Peyer's patch (tissue), 4 donors: Measurements from ENCODE around the gene NCS1.

ENCODE experiments used
- POLR2A ChIP-seq, 2 donors: fragments of 450-650 bp; IDR thresholded peaks; one replicate each; pipeline ENCODE4 v1.5.1; 2017; ENCODE audit warnings: antibody characterized with exemption in 2 of 2, mild to moderate bottlenecking in 2 of 2, moderate library complexity in 2 of 2
- TF ChIP-seq, protein P1 (sequence below), 6 experiments: fragments of 450-650 bp in 4 of 6; fragments of 200-600 bp in 2 of 6; sonication (generic) in 1 of 6; IDR thresholded peaks; one replicate each; pipeline ENCODE4 v1.5.1; 2017 to 2019; ENCODE audit warnings: antibody characterized with exemption in 6 of 6, mild to moderate bottlenecking in 3 of 6, moderate library complexity in 1 of 6

DNA sequence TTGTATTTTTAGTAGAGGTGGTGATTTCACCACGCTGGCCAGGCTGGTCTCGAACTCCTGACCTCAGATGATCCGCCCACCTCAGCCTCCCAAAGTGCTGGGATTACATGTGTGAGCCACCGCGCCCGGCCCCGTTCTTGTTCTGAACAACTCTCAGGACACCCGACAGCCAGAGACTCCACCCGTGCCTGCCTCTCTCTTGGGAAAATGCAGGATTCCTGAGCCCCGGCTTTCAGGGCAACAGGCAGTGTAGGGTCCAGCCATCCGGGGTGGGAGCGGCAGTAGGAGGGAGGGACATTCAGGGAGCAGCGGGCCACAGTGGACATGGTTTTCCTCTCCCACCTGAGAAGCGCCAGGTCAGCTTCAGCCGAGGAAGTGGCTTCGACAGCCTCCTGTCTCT, 34.4 kb downstream of the NCS1 start:
- TF ChIP-seq, protein P1, sequence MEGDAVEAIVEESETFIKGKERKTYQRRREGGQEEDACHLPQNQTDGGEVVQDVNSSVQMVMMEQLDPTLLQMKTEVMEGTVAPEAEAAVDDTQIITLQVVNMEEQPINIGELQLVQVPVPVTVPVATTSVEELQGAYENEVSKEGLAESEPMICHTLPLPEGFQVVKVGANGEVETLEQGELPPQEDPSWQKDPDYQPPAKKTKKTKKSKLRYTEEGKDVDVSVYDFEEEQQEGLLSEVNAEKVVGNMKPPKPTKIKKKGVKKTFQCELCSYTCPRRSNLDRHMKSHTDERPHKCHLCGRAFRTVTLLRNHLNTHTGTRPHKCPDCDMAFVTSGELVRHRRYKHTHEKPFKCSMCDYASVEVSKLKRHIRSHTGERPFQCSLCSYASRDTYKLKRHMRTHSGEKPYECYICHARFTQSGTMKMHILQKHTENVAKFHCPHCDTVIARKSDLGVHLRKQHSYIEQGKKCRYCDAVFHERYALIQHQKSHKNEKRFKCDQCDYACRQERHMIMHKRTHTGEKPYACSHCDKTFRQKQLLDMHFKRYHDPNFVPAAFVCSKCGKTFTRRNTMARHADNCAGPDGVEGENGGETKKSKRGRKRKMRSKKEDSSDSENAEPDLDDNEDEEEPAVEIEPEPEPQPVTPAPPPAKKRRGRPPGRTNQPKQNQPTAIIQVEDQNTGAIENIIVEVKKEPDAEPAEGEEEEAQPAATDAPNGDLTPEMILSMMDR (IDR thresholded peaks at IDR 0.05), result no peak
- TF ChIP-seq POLR2A (IDR thresholded peaks at IDR 0.05), result no peak
